HTR-8/SVneo (cell line): Measurements from ENCODE around the gene ZNF573.

Source experiments
- DNase-seq: peaks from one replicate; pipeline ENCODE4 v3.0.0; 2011; ENCODE audit warnings: low spot score, mixed read lengths; ENCODE audit not compliant: insufficient read length
- FAIRE-seq: peaks from 2 replicates; lab custom pipeline; 2011; peaks lifted over from hg19 to GRCh38; lab: Jason Lieb, UNC

ZNF573 gene

DNA sequence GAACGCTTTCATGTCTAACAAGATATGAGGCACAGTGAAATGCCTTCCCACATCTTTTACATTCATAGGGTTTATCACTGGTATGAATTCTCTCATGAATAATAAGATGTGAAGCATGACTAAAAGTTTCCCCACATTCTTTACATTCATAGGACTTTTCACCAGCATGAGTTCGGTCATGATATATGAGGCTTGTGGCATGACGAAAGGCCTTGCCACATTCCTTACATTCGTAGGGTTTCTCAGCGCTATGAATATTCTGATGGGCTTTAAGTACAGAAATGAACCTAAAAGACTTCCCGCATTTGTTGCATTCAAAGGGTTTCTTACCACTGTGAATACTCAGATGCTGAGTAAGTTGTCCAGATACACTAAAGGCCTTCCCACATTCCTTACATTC, 81.2 kb downstream of the ZNF573 start:
- FAIRE-seq, result peak; percentile 20
- no peak for DNase-seq

DNA sequence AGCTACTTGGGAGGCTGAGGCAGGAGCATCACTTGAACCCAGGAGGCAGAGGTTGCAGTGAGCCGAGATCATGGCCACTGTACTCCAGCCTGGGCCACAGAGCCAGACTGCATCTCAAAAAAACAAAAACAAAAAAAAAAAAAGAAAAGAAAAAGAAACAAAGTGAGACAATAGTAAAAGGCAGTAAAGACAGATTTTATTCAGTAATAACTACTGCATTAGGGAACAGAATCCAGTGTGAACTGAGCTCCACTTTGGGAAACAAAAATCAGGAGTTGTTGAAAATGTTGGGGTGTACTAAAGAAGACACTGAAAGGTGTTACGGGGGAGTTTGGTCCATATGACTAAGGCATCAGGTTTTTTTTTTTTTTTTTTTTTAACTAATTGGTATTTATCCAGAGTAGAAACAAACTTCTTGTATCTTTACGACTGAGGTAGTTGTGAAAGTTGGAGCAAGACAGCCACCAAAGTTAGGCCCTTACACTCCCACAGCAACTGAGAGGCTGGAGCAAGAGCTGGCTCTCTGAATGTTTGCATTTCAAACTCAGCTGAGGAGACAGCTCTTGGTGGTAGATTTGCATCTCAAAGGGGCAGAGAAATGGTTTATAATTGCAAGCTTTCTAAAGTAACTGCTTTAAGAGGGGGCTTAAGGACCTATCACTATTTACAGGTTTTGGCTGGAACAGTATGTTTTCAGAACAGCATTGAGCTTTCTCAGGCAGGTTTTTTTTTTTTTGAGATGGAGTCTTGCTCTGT, 84.1 kb downstream of the ZNF573 start:
- FAIRE-seq (no peak), DNase-seq (no peak)

DNA sequence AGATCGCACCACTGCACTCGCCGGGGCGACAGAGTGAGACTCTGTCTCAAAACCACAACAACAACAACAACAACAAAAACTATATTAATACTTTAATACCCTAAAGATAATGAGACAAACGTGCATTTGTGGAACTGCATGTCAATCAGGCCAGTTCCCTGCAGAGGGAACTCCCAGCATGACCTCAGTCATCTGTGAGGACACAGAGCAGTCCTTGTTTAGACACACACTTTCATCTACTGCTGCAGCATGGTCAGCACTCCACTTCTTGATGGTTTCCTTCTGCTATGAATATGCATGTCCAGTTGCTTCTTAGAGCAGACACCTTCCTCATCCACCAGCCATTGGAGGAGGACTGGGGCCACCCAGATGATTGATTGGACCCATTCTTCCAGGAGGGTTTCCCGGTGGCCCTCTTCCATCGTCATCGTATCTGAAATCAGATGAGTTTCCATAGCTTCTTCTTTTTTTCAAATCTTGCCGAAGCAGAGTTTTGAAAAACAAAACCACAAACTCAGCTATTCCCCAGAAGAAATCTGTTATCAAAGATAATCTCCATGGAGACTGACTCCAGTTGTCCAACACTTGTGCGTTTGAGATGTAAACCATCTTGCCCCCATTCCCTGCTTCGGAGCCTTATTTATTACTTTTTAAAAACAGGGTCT, 86.3 kb downstream of the ZNF573 start:
- no peak for DNase-seq
- FAIRE-seq, result no peak

DNA sequence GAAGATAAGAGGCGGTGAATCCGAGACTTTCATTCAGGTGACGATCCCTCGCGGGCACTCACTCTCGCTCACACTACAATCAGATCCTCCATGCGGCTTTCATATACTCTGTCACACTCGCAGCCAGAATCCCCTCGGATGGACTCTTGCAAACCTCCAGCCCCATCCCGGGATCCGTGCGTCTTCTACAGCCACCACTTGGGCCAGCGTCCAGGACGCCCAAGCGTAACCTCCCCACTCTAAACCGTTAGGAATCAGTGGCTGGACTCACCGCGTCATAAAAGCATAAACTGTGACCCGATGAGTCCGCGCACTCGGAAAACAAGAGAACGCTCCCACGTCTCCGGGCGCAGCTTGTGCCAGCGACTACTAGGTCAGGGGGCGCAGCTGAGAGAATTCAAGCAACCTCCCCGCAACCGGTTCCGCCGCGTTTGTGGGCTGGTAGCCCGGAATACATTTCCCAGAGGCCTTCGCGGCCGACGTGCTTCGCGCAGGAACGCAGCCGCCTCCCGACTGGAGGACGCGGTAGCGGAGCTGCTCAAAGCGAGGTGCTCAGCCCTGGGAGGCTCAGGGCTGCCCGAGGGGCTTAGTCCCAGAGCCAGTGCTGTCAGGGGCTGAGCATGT, 87.4 kb downstream of the ZNF573 start:
- FAIRE-seq (peak; percentile 68), DNase-seq (peak; percentile 34)
